ENCODE results near the gene CHI3L2. TPM values are rescaled to one million over a fixed set of nuclear protein-coding genes. Genes with fewer than 3 reads are reported as not detected.

CHI3L2 gene
- 1 to 10 TPM in 5 of 9 donors, under 1 TPM in 3, not detected in 1; 0.33 to 9.1 (median 2.5) TPM for total RNA-seq
- polyA plus RNA-seq: 1 to 10 TPM in 2 of 3 donors, under 1 TPM in 1; 0.35 to 3.0 (median 2.7) TPM
- long read RNA-seq, donor 1, partial matches to known transcripts: 21 of 26 reads
- long read RNA-seq, donor 1, other reads (novel, unspliced or antisense): 5 of 26 reads
- long read RNA-seq, donor 2: 0 reads
- long read RNA-seq, donor 3: 0 reads
- long read RNA-seq, donor 4, partial matches to known transcripts: 0 of 2 reads
- long read RNA-seq, donor 4, other reads (novel, unspliced or antisense): 0 of 2 reads
- long read RNA-seq, donor 5: 0 reads
- long read RNA-seq, donor 6: 0 reads
- long read RNA-seq, donor 7: 0 reads
- long read RNA-seq, donor 8: 0 reads
- long read RNA-seq, donor 9, partial matches to known transcripts: 0 of 1 reads
- long read RNA-seq, donor 9, other reads (novel, unspliced or antisense): 0 of 1 reads
- long read RNA-seq, donor 10: 0 reads

GRCh38 chr1:111227434-111227833 lies at the start of gene CHI3L2:
CHI3L2 (plus strand) TSS chr1:111227713; CDS start chr1:111227730, 17 bp downstream.
- peaks cover 3 to 15% of the 10 kb centered on the region in 2 donors for H3K4me1 ChIP-seq (replicated peaks in 1 of 2)
- no peaks in the 10 kb centered on the region for H3K27me3 ChIP-seq
- intact Hi-C loops (cut with DNase I): no loop called here
- peak within 1 kb of the TSS in 1 of 5 donors; percentile 51 for H3K27ac ChIP-seq
- WGBS, 4 donors: 59 to 72% (median 62%) methylated on average over 3 of the region's 3 CpGs
- TF ChIP-seq POLR2A (IDR thresholded peaks at IDR 0.05) (no peak), CTCF (IDR thresholded peaks at IDR 0.05) (no peak)
- H3K9me3 ChIP-seq (replicated peaks in 1 of 3): no peaks in the 10 kb centered on the region
- no peak within 1 kb of the TSS for H3K4me3 ChIP-seq
- H3K36me3 ChIP-seq (replicated peaks in 1 of 2): no peaks in the 10 kb centered on the region
- DNase-seq: no peak

GRCh38 chr1:111179968-111180533 lies 47.5 kb upstream of the CHI3L2 start:
- TF ChIP-seq POLR2A (IDR thresholded peaks at IDR 0.05) (no peak), CTCF (IDR thresholded peaks at IDR 0.05) (no peak)
- H3K4me1 ChIP-seq (replicated peaks in 1 of 2): no peaks in the 10 kb centered on the region
- H3K4me3 ChIP-seq: no peak overlapping the region
- no peak for DNase-seq
- H3K27ac ChIP-seq: no peak overlapping the region
- intact Hi-C loops (cut with DNase I): no loop called here
- no peaks in the 10 kb centered on the region for H3K9me3 ChIP-seq (replicated peaks in 1 of 3)
- H3K27me3 ChIP-seq: no peaks in the 10 kb centered on the region
- peaks cover 0 to 30% of the 10 kb centered on the region in 2 donors for H3K36me3 ChIP-seq (replicated peaks in 1 of 2)

GRCh38 chr1:111182052-111182451 lies 45.5 kb upstream of the CHI3L2 start:
- H3K27ac ChIP-seq: no peak overlapping the region
- no peaks in the 10 kb centered on the region for H3K4me1 ChIP-seq (replicated peaks in 1 of 2)
- H3K4me3 ChIP-seq: no peak overlapping the region
- WGBS, 4 donors: 94 to 98% (median 96%) methylated on average over 2 of the region's 2 CpGs
- H3K36me3 ChIP-seq (replicated peaks in 1 of 2): peaks cover 0 to 36% of the 10 kb centered on the region in 2 donors
- intact Hi-C loops (cut with DNase I): no loop called here
- H3K9me3 ChIP-seq (replicated peaks in 1 of 3): no peaks in the 10 kb centered on the region
- DNase-seq: no peak
- no peaks in the 10 kb centered on the region for H3K27me3 ChIP-seq
- TF ChIP-seq CTCF (IDR thresholded peaks at IDR 0.05) (no peak), POLR2A (IDR thresholded peaks at IDR 0.05) (no peak)

GRCh38 chr1:111183308-111184069 lies 44.0 kb upstream of the CHI3L2 start:
- intact Hi-C loops (cut with DNase I): no loop called here
- Histone ChIP-seq H3K27ac (no peak overlapping the region), H3K27me3 (no peaks in the 10 kb centered on the region), H3K4me1 (replicated peaks in 1 of 2) (no peaks in the 10 kb centered on the region), H3K4me3 (no peak overlapping the region), H3K36me3 (replicated peaks in 1 of 2) (peaks cover 0 to 48% of the 10 kb centered on the region in 2 donors), H3K9me3 (replicated peaks in 1 of 3) (no peaks in the 10 kb centered on the region)
- TF ChIP-seq POLR2A (IDR thresholded peaks at IDR 0.05) (no peak), CTCF (IDR thresholded peaks at IDR 0.05) (no peak)
- DNase-seq: no peak
- 90 to 93% (median 92%) methylated on average over 6 of the region's 6 CpGs for WGBS, 4 donors

Measured in adrenal gland (tissue), 19 donors.